Loucy (cell line): ENCODE data around the gene THAP10.

Experiments used
- CTCF ChIP-seq: fragments of 200-600 bp; sonication (generic); conservative IDR thresholded peaks from 2 replicates; pipeline ENCODE4 v1.5.1; 2014; ENCODE audit warnings: mild to moderate bottlenecking, antibody characterized with exemption, low read length
- EZH2phosphoT487 ChIP-seq: fragments of 200-600 bp; IDR thresholded peaks from 2 replicates; pipeline ENCODE4 v1.6.1; 2018; ENCODE audit warnings: antibody characterized with exemption, mild to moderate bottlenecking, moderate library complexity, borderline replicate concordance

GRCh38 chr15:70916531-70916930 is 24.3 kb upstream of the THAP10 start:
- TF ChIP-seq CTCF (no peak), EZH2phosphoT487 (no peak)
